ENCODE results near the gene DLG2. TPM values are rescaled to one million over a fixed set of nuclear protein-coding genes. Genes with fewer than 3 reads are reported as not detected.

DLG2 gene
- total and polyA plus RNA-seq, 7 donors, result 0.23 to 5.3 (median 3.4) TPM

GRCh38 chr11:83819931-83820549 is 1807.1 kb downstream of the DLG2 start:
- peak; percentile 61 for TF ChIP-seq CTCF (IDR thresholded peaks at IDR 0.05)
- intact Hi-C loops (cut with DNase I), result loop anchor here (2.0 to 10.0 kb wide), 6 partner anchors 527 to 1105 kb away; no protein-coding TSS in a partner anchor
- DNase-seq (no peak), ATAC-seq (peak in 1 of 4 donors; percentile 72)
- Histone ChIP-seq H3K4me3 (no peak overlapping the region), H3K27me3 (ENCODE audit: insufficient read depth in 3 of 3, low read length in 2 of 3) (no peaks in the 10 kb centered on the region), H3K4me1 (no peaks in the 10 kb centered on the region), H3K27ac (no peak overlapping the region), H3K9me3 (no peaks in the 10 kb centered on the region), H3K36me3 (ENCODE audit: insufficient read depth in 1 of 2, low read depth in 1 of 2) (no peaks in the 10 kb centered on the region)
- WGBS, 3 donors, result 25 to 27% (median 25%) methylated on average over 2 of the region's 2 CpGs

- WGBS, 3 donors, result 48 to 62% (median 53%) methylated on average over 2 of the region's 2 CpGs
- H3K9me3 ChIP-seq, result no peaks in the 10 kb centered on the region
- ATAC-seq (no peak), DNase-seq (no peak)
- no peaks in the 10 kb centered on the region for H3K4me1 ChIP-seq
- H3K27ac ChIP-seq, result no peak overlapping the region
- H3K4me3 ChIP-seq, result no peak overlapping the region
- H3K27me3 ChIP-seq (ENCODE audit: insufficient read depth in 3 of 3, low read length in 2 of 3), result no peaks in the 10 kb centered on the region
- H3K36me3 ChIP-seq (ENCODE audit: insufficient read depth in 1 of 2, low read depth in 1 of 2), result no peaks in the 10 kb centered on the region
- no peak for TF ChIP-seq CTCF (IDR thresholded peaks at IDR 0.05)
- intact Hi-C loops (cut with DNase I), result loop anchor here (2.0 to 10.0 kb wide), 4 partner anchors 526 to 1104 kb away; no protein-coding TSS in a partner anchor
These were observed 1808.8 kb downstream of the DLG2 start for GRCh38 chr11:83818349-83818748.

- Histone ChIP-seq H3K9me3 (no peaks in the 10 kb centered on the region), H3K4me1 (no peaks in the 10 kb centered on the region), H3K27ac (no peak overlapping the region), H3K36me3 (ENCODE audit: insufficient read depth in 1 of 2, low read depth in 1 of 2) (no peaks in the 10 kb centered on the region), H3K27me3 (ENCODE audit: insufficient read depth in 3 of 3, low read length in 2 of 3) (no peaks in the 10 kb centered on the region), H3K4me3 (no peak overlapping the region)
- no peak for DNase-seq
- intact Hi-C loops (cut with DNase I), result loop anchor here (5.0 to 10.0 kb wide), 3 partner anchors 579 to 1102 kb away; no protein-coding TSS in a partner anchor
- TF ChIP-seq CTCF (IDR thresholded peaks at IDR 0.05), result peak; percentile 54
- no peak for ATAC-seq
- 46 to 47% (median 47%) methylated on average over 2 of the region's 2 CpGs for WGBS, 3 donors
These were observed 1810.5 kb downstream of the DLG2 start for GRCh38 chr11:83816572-83817187.

- no peak for TF ChIP-seq CTCF (IDR thresholded peaks at IDR 0.05)
These were observed 1811.4 kb downstream of the DLG2 start for GRCh38 chr11:83815736-83816135.

More at GRCh38 chr11:83815736-83816135, 1811.4 kb downstream of the DLG2 start:
- intact Hi-C loops (cut with DNase I), result loop anchor here (5.0 to 10.0 kb wide), 3 partner anchors 578 to 1101 kb away; no protein-coding TSS in a partner anchor
- no peaks in the 10 kb centered on the region for H3K4me1 ChIP-seq
- no peaks in the 10 kb centered on the region for H3K9me3 ChIP-seq
- no peak overlapping the region for H3K27ac ChIP-seq
- DNase-seq (no peak), ATAC-seq (no peak)
- no peaks in the 10 kb centered on the region for H3K27me3 ChIP-seq (ENCODE audit: insufficient read depth in 3 of 3, low read length in 2 of 3)
- WGBS, 3 donors, result 57 to 68% (median 62%) methylated on average over 1 of the region's 1 CpG
- no peak overlapping the region for H3K4me3 ChIP-seq
- no peaks in the 10 kb centered on the region for H3K36me3 ChIP-seq (ENCODE audit: insufficient read depth in 1 of 2, low read depth in 1 of 2)
